AG04450 (cell line): ENCODE data around the gene MVD. TPM values are rescaled to one million over a fixed set of nuclear protein-coding genes. Genes with fewer than 3 reads are reported as not detected.

ENCODE experiments used
- CTCF ChIA-PET: fragments of 300-600, 350-600 bp; formaldehyde crosslinking; extraction: SDS; loops from one replicate; lab custom pipeline; 2022; ENCODE audit warnings: antibody characterized with exemption, inconsistent platforms; lab: Charles Lee
- POLR2A ChIA-PET: fragments of 350-600 bp; formaldehyde crosslinking; extraction: SDS; loops from one replicate; lab custom pipeline; 2021; ENCODE audit warnings: antibody characterized with exemption, inconsistent platforms; lab: Yijun Ruan, JAX
- DNase-seq: peaks from one replicate; pipeline ENCODE4 v3.0.0-alpha.2; 2011; ENCODE audit warnings: low read depth, low spot score
- H3K27ac ChIP-seq: one replicate; pipeline ENCODE4 v1.5.1; 2012; ENCODE audit warnings: low read depth, low read length, control low read depth
- H3K27me3 ChIP-seq: one replicate; pipeline ENCODE4 v1.6.0; 2012; ENCODE audit warnings: low read length; ENCODE audit not compliant: control insufficient read depth, insufficient read depth
- H3K4me3 ChIP-seq: 2 replicates; pipeline ENCODE4 v1.5.1; 2011; ENCODE audit warnings: mild to moderate bottlenecking, low read depth, low read length, control low read depth
- H3K9me3 ChIP-seq: 2 replicates; pipeline ENCODE4 v1.5.1; 2012; ENCODE audit warnings: low read length; ENCODE audit not compliant: control insufficient read depth, insufficient read depth
- CTCF ChIP-seq: IDR thresholded peaks from 2 replicates; pipeline ENCODE4 v1.5.1; 2011; ENCODE audit warnings: low read depth, low read length, control low read depth, inconsistent platforms
- polyA plus RNA-seq: library from polyadenylated mRNA; depleted of rRNA; stranded (reverse); fragments of >200 nt; gene quantifications from 2 replicates; pipeline ENCODE4 v1.2.3, GENCODE V29; 2011

MVD gene
- polyA plus RNA-seq, 1 experiment, result 9.1 TPM

- H3K4me3 ChIP-seq, result peak overlapping the region; percentile 83
- no peak for TF ChIP-seq CTCF
- ChIA-PET CTCF (no interaction called here), POLR2A (no interaction called here)
- DNase-seq, result no peak
- H3K27me3 ChIP-seq, result no peaks in the 10 kb centered on the region
- H3K27ac ChIP-seq, result no peak overlapping the region
- H3K9me3 ChIP-seq, result no peaks in the 10 kb centered on the region; the same call in 1 of the 2 replicates
Observed at GRCh38 chr16:88651276-88651988, 11.5 kb downstream of the MVD start.

GRCh38 chr16:88650749-88651275 is 12.1 kb downstream of the MVD start, which contains the start of gene CYBA:
TSS of gene CYBA (minus strand) at chr16:88651053. CDS start at chr16:88651013, 40 bp downstream.
- ChIA-PET CTCF (no interaction called here), POLR2A (no interaction called here)
- no peak for TF ChIP-seq CTCF
- no peak for DNase-seq
- Histone ChIP-seq H3K4me3 (peak within 1 kb of the TSS; percentile 83), H3K27me3 (no peaks in the 10 kb centered on the region), H3K9me3 (no peaks in the 10 kb centered on the region; the same call in 1 of the 2 replicates), H3K27ac (peak within 1 kb of the TSS; percentile 39)

GRCh38 chr16:88649924-88650748 is 12.8 kb downstream of the MVD start:
- Histone ChIP-seq H3K27ac (peak overlapping the region; percentile 39), H3K27me3 (no peaks in the 10 kb centered on the region), H3K9me3 (no peaks in the 10 kb centered on the region; the same call in 1 of the 2 replicates), H3K4me3 (peak overlapping the region; percentile 83)
- POLR2A ChIA-PET, result no interaction called here
- CTCF ChIA-PET, result no interaction called here
- DNase-seq, result no peak
- TF ChIP-seq CTCF, result no peak

GRCh38 chr16:88649195-88649923 is 13.5 kb downstream of the MVD start:
- no peak for TF ChIP-seq CTCF
- Histone ChIP-seq H3K4me3 (peak overlapping the region; percentile 83), H3K27ac (no peak overlapping the region), H3K27me3 (no peaks in the 10 kb centered on the region), H3K9me3 (no peaks in the 10 kb centered on the region; the same call in 1 of the 2 replicates)
- no peak for DNase-seq
- POLR2A ChIA-PET, result no interaction called here
- CTCF ChIA-PET, result no interaction called here
